GM21825 (cell line): ENCODE results near the gene METAP1D.
"Not testable (repeated sequence)": the region's sequence is repeated elsewhere in the genome, so short reads cannot be mapped to it uniquely, and the experiment has no call there.

ENCODE experiments used
- ATAC-seq: cut with Tn5 transposase; IDR thresholded peaks from one replicate; pipeline ENCODE4 v1.9.1; 2021; ENCODE audit warnings: mild to moderate bottlenecking, moderate library complexity; ENCODE audit not compliant: unreplicated experiment

Gene METAP1D

DNA sequence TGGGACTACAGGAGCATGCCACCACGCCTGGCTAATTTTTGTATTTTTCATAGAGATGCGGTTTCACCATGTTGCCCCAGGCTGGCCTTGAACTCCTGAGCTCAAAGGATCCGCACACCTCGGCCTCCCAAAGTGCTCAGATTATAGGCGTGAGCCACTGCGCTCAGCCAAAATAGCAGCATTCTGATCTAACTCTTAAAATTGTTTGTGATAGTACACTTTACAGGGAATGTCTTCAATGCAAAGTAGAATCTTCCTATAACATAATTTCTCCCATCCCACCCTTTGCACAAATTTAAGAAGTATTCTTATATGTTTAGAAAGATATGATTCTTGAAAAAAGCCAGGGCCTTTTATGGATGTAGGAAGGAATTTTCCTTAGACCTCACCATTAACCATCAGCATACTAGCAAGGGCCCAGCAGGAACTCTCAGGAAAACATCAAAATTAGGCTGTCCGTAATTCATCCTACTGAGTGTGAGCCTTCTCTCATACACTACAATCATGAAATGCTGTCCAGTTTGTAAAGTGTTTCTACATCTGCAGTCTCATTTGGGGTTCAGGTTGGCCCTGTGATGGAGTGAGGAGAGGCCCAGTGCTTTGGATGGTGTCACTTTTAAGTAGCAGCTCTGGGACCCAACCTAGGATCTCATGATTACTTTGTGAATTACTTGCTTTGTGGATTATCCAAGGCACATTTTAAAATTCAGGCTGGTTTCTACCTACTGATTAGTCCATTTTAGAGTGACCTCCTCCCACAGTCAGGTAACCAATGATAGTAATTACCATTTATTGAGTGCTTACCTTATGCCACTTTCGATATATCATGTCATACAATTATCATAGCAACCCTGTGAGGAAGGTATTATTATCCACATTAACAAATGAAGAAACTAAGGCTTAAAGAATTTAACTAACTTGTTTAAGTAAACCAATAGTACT, 48.1 kb downstream of the METAP1D start:
- no peak for ATAC-seq

DNA sequence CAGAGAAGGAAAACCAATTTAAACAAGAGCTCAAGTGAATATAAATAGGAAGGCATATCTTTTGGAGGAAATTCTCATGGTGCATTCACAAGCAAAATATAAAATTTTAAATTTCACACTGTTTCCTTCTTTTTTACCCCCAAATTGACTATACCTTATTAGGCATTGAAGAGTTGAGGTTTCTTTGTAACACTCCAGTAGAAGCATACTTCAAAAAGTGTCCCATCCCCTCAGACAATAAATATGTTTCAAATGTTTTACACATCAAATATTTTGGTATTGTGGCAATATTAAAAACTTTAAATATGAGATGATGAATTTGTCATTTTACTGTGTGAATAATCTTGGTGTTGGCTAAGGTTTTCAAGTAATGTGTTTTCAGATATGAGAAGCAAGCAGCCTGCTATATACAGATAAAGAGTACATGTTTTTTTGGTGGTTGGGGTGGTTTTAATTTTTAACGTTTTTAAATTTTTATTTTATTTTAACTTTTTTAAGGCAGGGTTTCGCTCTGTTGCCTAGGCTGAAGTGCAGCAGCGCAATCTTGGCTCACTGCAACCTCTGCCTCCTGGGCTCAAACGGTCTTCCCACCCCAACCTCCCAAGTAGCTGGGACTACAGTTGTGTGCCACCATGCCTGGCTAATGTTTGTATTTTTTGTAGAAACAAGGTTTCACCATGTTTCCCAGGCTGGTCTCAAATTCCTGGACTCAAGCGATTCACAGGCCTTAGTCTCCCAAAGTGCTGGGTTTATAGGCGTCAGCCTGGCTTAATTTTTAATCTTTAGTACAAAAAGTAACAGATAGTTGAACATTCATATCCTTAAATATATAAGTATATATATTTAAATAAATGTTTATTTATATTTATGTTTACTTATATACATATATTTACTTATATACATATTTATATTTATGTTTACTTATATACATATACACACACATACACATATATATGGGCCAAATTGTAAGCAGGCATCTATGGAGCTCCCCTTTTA, 49.1 kb downstream of the METAP1D start:
- no peak for ATAC-seq

DNA sequence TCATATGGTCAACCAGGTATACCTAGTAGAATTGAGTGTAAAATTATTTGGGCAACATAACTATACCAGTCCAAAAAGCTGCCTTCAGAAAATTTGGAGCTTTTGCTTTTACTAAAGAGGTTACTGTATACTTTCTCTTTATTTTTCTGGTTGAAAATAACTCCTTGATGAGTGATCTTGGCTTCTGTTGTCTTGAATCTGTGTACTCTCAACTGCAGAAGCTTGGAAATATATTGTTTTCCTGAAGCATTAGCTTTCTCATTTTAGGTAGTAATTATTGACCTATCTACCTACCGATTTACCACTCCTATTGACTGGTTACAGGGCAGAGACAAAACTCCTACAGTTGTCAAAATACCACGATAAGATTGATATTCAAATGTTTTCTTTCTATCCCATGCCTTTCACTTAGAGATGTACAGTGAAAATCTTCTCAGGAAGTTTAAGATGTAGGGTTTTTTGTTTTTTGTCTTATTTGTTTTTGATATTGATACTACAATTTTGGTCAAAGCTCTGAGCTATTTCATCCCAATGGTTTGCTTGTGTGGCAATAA, 49.9 kb downstream of the METAP1D start:
- ATAC-seq, result no peak

DNA sequence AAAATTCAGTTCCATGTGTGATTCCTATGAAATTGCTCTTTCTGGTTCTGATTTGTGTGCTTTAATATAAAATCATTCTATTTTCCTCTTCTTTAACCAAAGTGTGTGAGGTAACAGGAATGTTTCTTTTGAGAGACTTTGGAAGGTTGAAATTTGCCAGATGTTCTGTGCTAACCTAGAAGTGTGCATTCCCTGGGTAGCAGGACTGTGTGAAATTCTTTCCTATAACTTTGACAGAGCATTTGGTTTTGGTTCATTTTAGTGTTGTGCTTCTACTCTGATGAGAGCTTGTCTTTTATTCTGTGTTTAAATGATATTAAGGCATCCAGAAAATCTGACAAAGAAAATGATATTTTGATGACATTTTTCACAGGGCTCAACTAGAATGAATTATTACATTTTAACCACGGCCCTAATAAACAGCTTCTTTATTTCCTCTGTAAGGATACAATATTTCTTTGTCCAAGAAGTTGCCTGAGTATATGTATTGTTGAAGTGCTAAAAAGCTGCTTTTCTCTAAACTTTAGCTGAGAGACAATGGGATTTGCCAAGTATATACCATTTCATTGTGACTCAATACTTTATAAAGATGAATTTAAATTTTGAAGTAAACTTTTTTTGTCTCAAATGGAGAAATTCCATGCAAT, 50.8 kb downstream of the METAP1D start:
- ATAC-seq, result no peak

DNA sequence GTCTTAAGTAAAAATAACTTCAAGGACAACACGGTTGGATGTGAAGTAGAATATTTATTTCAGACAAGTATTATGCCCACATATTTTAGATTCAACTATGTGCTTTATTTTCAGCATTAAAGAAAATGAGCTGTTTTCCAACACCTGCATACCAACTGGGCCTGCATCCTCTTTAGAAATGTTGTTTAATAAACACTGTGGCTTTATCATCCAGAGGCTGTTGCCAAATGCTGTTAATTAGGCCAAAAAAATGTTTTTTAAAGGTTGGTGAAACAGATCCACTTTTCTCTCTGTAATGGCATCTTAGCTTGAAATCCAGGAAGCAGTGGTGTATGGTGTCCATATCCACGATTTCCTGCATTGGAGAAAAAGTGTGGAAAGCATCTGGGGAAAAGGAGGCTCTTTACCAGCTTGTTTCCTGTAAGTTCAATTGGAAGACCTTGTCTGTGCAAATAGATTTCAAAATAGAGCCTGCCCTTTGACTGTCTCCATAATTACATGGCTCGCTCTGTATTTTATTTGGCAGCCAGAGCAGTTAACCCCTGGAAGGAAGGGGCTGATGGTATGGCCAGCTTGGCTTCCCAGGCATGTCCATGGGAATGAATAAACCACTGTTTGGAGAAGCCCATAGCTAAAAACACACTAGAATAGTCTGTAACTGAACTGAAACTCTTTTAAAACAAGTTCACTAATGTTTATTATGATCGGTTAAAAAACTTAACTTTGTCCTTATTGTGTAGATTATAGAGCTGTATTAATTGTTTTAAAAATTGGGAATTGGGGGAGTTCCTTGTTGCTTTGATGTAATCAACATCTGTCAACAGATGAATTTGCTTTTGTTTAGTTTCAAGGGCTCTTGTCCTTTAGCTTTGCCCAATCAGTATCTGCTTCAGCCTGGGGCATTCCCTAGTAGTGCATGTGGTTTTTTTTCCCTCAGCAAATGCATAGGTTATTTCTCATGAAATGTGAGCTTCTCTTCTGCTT, 52.5 kb downstream of the METAP1D start:
- peak; percentile 49 for ATAC-seq

DNA sequence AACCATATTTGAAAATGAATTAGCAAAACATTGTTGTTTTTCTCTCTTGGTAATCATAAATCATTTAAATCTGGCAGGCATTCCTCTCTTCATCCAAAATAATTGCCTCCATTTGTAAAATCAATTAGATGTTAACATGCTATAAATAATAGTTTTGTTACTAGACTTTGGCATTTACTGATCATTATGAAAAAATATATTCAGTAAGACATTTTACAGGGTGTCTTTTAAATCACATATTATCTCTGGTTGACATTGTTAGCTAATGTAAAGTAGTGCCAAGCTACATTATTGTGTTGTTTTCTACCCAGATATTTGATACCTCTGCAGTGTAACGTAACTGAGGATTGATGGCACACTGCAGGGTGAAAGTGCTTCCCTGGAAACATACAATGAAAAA, 53.7 kb downstream of the METAP1D start:
- no peak for ATAC-seq

DNA sequence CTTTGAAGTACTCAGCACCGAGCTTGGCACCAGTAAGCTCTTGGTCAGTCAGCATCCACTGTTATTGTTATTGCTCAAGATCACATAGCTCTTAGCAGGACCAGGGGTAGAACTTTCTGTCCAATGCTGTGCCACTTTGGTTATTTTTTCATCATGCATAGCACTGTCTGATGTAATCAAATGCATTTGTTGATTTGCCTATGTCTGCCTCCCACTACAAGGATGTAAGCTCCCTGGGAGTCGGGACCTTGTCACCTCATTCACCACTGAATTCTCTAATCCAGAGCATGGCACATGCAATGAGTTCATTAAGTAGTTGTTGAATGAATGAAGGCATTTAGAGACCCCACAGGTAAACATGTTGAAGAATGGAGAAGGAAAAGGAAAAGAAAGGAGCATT, 56.5 kb downstream of the METAP1D start:
- no peak for ATAC-seq

DNA sequence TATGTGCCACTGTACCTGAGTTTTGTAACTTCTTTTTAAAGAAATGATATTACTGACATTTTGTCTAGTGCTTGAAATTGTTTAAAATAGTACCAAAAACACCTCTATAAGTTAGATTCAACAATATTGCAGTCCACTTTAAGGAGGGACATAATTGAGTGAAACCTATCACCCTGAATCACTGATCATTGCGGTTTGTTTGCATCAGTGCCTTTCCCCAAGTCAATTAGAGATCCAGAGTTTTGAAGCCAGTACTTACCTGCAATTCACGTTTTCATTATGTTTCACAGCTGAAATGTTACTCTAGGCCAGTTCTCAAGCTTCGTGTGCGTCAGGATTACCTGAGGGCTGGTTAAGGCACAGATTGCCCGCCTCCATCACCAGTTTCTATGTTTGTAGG, 58.9 kb downstream of the METAP1D start:
- ATAC-seq, result no peak

DNA sequence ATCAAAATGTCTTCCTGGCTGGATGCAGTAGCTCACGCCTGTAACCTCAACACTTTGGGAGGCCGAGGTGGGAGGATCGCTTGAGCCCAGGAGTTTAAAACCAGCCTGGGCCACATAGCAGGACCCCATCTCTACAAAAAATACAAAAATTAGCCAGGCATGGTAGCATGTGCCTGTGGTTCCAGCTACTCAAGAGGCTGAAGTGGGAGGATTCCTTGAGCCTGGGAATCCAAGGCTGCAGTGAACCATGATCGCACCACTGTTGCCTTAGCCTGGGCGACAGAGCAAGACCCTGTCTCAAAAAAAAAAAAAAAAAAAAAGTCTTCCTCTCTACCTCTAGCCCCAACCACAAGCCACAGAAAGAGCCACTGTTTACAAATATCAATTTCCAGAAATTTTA, 60.4 kb downstream of the METAP1D start:
- ATAC-seq, result not testable (repeated sequence)

DNA sequence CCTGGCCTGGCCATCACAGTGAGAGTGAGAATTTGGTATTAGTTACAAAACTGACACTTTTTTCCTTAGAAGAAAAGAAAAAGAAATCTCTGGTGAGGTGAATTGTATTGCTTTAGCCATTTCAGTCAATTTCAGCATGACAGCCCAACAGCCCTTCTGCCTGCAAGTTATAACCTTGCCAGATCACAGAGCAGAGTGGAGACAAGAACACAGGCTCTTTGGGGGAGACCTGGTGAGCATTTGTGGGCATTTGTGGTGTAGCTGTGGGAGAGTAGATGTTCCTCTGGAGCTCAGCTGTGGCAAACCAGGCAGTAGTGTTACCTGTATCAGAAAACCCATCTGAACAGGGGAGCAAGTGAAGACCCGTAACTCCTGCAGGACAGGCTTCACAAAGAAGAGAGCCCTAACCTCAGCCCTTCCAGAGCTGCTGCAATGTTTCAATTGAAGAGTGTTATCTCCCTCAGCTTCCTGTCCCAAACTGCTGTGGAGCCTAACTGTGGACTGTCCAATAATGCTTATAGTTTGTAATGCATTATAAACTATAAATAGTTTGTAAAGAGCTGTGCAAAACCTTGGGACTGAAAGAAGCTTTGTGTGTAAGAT, 62.8 kb downstream of the METAP1D start:
- ATAC-seq, result no peak

DNA sequence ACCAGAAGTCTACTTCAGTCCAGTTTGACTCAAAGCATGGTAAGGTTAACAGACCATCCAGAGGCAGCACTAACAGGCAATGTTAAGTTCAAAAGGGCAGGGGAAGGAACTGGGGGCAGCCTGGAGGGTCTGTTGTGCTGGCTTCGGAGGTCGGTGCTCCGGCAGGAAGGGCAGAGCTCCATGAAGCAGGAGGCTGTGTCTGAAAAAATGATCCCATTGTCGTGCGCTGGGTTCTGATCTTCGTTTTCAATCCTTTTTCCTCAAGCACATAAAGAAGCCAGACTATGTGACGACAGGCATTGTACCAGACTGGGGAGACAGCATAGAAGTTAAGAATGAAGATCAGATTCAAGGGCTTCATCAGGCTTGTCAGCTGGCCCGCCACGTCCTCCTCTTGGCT, 63.7 kb downstream of the METAP1D start:
- no peak for ATAC-seq

DNA sequence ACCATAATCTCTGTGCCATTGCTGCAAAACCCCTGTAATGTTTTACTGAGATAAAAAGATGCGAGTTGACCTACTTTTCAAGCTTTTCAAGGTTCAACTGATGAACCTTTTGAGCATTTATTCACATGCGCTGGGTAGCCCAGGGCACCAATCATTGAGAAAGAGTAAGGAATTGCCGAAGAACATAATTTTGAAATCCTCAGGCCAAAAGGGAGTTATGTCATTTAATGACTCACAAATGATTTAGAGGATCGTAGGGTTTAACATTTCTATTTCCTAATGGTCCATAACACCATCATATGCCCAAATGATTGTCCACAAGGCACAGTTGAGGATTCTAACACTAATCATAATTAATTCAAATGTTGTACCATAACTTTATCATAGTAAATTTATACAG, 65.4 kb downstream of the METAP1D start:
- no peak for ATAC-seq

DNA sequence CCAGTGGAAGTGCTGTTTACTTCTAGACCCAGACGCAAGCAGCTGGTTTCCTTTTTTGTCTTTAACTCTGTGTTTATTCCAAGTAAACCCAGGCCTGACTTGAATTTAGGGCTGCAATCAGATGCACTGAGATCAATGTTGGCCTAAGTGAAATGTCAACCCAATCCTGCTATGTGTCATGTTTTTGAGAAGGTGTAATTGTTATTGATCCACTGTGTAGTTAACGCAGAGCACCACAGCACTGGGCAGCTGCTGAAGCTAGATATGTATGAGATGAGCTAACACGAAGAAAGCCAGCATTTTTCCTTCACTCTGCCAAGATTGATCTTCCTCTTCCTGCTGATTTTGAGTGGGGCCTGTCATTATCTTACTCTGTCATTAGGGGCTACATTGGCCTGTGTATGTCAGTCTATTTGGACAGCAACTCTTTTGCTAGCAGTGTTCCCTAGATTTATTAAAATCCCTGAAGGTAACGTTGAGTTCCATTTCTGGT, 66.7 kb downstream of the METAP1D start:
- no peak for ATAC-seq

DNA sequence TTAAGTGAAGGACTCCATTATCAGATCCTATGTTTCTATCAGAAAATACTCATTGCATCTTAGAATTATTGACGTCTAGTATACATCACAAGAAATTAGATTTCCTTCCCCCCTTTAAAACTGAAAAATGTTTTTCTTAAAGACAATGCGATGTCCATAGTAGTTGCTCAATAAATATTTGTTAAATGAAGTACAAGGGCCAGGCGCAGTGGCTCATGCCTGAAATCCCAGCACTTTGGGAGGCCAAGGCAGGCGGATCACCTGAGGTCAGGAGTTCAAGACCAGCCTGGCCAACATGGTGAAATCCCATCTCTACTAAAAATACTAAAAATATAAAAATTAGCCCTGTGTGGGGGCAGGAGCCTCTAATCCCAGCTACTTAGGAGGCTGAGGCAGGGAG, 68.2 kb downstream of the METAP1D start:
- ATAC-seq, result not testable (repeated sequence)

DNA sequence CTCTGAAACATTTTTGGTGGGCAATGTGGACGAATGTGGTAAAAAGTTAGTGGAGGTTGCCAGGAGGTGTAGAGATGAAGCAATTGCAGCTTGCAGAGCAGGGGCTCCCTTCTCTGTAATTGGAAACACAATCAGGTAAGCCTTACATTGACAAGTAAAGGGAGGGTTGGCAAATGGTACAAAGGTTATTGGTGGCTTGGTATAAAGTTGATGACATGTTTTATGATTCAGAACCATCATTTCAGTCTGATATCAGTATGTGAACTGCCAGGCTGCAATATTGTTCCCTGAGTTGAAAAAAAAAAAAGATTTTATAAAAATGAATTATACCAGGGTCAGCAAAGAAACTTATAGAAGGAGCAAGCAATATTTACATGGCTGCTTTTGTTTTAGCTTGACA, 71.2 kb downstream of the METAP1D start:
- no peak for ATAC-seq

DNA sequence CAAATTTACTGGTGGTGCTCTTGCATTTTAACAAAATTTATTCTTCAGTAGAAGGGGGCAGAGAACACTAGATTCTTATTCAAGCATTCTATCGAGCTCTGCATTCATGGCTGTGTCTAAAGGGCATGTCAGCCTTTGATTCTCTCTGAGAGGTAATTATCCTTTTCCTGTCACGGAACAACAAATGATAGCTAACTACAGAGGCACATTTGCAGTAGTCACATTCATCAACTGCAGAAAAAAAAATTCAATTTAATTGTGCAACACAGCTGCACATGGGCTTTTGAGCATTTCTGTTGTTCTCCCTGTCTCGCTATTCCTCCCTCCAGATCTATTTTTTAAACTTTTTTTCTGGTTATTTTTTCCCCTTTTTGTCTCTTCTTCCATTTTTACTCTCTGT, 72.5 kb downstream of the METAP1D start:
- ATAC-seq, result no peak

DNA sequence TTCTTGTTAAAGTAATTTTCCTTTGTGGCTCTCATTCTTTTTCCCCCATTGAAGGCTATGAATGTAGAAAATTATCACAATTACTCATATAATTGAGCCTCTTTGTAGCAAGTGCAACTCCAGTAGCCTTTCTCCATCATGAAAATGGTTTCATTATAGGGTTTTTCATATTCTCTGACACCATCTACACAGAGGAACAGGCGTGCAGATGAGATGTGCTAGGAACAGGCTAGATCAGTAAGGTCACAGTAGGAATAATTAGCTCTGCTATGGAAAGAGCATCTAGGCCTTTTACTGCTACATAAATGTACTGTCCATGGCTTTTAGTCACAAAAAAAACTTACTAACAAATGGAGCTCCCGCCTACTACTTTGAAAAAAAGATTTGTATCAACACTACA, 73.0 kb downstream of the METAP1D start:
- ATAC-seq, result no peak

DNA sequence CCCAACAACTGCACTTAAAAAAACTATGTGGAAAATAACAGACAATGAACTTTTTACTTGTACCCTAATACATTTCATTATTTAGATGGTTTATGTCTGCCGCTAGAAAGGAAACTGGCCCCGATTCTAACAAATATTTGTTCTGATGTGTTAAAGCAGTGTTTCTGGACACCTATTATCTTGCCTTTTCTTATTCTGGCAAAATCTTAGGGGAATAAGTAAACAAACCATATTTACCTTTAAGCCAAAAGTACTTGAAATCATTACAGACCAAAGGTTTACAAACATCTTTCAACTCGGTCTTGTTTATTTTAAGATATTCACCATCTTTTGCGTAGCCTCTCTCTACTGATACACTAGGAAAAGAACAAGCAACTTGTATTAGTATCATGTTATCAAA, 73.8 kb downstream of the METAP1D start:
- ATAC-seq, result no peak

DNA sequence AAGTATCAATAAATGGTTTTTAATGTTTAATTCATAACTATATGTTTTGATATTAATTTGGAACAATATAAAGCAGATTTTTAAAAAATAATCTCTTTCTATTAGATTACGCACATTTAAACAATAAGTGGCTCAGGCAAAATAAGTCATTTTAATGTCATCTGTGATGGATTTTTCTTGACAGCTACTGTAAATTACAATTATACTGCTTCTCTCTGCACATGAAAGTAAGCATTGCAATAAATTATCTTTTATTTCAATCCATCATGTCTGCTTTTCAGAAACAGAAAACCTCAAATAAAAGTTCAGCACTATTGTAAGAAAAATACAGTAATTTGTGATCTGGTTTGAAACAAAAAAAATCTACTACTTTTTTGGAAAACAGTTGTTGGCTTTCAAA, 74.5 kb downstream of the METAP1D start:
- ATAC-seq, result no peak
